GM19452 (cell line): ENCODE results near the gene CD9.

ENCODE experiments used
- ATAC-seq: cut with Tn5 transposase; IDR thresholded peaks from one replicate; pipeline ENCODE4 v1.9.1; 2021; ENCODE audit not compliant: unreplicated experiment

Gene CD9

GRCh38 chr12:6216581-6216980, 16.4 kb downstream of the CD9 start:
- no peak for ATAC-seq

DNA sequence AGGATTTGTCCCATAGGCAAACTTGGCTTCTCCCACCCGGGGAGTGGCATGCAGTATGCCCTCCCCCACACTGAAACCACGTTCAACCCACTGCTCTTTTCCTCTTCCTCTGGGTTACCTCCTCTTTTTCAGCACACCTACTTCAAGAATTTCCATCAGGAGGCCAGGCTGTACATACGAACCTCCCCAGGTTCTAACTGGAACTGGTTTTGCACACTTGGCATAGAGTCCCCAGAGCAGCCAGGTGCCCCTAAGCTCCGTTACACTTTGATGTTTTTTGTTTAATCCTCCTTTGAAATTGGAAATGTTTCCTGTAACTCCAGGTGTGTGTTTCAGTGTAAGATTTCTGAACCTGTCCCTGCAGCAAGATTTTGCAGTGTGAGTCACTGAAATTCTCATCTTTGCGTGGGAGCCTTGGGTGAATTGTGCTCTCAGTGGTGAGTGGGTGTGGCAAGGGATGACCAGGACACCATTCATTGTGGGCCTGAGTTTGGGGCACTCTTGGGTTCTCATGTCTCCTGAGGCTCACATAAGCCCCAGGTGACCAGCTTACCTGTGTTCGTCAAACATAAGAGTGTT, 18.2 kb downstream of the CD9 start:
- no peak for ATAC-seq

DNA sequence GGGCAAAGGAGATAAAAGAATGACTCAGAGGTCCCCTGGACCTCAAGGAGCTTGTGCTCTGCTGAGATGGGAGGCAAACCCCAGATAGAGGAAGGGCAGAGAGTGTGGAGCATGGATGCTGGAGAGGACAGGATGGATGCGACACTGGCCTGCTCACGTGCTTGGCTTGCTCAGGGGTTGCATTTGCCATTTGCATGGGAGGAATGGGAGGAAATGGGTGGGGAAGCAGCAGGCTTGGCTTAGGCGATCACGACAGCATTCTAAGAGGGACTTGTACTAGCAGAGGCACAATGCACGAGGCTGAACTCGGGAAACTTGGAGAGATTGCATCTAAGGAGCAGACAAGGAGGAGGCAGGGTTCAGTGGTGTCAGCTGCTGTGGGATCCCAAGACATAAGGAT, 19.8 kb downstream of the CD9 start:
- ATAC-seq, result no peak

- ATAC-seq, result no peak
These were observed 20.9 kb downstream of the CD9 start for GRCh38 chr12:6221146-6221545.

DNA sequence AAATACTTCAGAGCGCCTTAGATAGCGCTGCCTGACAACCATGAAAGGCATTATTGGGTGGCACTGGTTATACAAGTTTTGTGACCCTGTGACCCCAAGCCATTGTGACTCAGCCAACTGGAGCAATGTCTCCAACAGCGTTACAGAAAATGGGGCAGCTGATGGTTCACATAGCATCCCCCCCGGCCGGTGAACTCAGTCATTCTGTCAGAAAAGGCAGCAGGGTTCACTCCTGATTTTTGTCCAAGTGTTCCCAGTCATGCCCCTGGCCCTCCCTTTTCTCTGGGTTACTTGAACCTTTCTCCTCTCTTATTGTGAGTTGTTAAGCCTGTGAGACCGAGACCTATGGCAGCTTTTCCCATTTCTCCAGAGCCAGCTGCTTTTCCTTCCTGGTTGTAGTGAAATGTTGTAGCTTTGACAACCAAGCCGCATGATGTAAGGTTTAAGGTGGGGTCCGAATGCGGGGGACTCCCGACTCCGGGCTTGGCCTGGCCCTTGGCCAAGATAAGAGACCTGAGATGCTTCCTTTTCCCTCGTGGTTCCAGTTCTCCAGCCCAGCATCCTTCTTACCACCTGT, 22.0 kb downstream of the CD9 start:
- no peak for ATAC-seq

DNA sequence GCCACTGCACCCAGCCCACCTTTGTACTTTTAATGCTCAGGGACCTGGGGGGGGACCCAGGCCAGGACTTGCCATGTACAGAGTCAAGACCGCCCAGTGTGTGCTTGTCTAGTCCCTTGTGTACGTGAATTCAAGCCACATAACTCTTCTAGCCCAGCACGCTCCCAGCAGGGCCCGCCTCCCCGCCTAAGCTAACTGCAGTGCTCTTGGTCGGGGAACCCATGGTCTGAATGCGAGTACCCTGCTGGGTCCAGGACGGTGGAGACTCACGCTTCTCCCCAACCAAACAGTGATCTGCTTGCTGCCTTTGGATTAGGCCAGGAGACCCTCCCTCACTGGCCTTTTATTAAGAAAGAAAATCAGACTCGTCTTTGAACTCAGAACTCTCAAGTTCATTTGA, 23.3 kb downstream of the CD9 start:
- ATAC-seq, result no peak

DNA sequence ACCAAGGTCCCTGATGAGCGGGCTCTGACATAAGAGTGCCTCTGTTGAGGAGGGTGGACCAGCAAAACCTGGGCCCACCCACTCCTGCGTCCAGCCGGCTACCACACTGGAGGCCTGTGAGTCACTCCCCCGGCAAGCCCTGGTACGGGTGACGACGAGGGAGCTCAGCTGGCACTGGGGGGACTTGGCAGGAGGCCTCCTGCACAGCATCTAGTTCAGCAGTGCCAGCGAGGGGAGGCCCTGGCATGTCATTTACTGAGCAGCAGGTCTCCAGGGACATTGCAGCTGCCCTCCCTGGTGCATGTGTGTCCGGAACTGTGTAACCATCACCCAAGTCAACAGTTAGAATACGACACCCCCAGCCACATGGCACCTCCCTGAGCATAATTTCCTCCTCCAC, 24.4 kb downstream of the CD9 start:
- no peak for ATAC-seq

DNA sequence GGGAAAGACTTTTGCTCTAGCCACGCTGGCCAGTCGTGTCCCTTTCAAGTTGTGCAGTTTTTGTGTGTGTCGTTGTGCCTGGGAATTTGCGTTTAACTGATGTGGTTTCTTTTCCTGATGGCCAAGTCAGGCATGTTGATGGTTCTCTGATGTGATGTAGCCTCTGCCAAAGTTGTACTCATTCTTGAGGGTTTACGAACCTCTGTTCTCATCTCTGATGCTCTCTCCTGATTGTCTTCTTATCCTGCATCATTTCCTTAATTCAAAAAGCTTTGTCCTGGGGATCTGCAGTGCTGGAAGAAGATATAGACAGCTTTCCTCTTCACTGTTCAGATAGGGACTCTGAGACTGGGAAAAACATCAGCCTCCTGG, 25.4 kb downstream of the CD9 start:
- no peak for ATAC-seq

- no peak for ATAC-seq
These were observed 25.9 kb downstream of the CD9 start for GRCh38 chr12:6226002-6226678.

GRCh38 chr12:6226679-6227051, 26.5 kb downstream of the CD9 start:
- no peak for ATAC-seq

- ATAC-seq, result no peak
These were observed 28.5 kb downstream of the CD9 start for GRCh38 chr12:6228535-6229223.

DNA sequence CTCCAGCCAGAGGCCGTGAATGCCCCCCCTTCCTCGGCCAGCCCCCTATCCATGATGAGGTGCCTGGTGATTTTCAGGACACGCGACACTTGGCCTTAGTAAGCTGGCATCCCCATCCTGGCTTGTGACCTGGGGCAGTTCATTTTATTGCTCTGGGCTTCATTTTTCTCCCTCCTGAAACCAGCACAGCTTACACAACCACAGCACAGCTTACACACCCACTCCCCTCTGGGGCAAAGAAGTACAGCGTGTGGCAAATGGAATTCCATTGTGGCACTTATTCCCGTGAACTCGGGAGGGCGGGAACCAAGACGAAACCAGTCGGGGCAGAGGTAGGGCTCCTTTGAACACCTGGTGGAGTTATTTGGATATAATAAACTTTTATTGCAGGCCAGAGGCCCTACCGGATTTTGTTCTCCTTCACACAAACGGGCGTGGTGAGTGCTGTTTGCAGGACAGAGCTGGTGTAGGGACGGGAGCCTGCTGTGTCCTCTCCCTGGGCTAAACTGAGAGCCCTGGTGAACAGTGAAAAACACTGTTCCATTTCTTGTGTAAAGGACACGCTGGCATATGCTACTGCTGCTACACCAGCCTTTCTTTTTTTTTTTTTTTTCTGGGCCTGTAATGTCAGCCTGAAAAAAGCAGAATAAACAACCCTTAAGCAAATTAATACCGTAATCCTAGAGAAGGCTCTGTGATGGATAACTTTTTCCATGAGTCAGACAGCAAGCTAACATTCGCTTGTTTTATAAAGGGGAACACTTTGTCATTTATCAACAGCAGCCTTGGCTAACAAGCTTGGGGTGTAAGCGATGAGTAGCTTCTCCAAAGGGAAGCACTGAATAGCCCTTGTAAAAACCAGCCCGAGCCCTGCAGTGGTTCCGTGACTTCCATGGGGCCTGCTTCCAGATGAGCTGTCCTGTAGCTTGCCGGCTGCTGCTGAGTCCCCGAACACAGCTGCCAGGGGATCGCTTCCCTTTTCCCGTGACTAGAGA, 29.3 kb downstream of the CD9 start:
- no peak for ATAC-seq

- peak; percentile 85 for ATAC-seq
These were observed 30.3 kb downstream of the CD9 start for GRCh38 chr12:6230321-6231110.

- no peak for ATAC-seq
These were observed 31.4 kb downstream of the CD9 start for GRCh38 chr12:6231359-6232268.

- no peak for ATAC-seq
These were observed 33.1 kb downstream of the CD9 start for GRCh38 chr12:6233121-6233971.

DNA sequence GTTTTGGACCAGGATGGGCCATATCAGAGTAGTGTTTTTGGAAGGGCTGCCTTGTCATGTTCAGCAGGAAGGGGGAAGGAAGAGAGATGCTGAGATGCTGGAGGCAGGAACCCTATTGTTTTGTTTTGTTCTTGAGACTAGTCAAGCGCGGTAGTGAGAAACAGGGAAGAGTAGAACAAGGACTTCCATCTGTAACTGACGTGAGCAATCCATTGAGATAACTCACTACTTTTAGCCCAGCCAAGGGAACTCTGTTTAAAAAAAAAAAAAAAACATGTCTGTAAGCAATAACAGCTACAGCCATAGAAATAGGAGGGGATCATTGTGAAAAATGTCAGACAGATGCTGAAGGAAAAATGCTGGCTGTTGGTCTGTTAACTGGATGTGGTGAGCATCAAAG, 34.0 kb downstream of the CD9 start:
- no peak for ATAC-seq

- ATAC-seq, result no peak
These were observed 34.7 kb downstream of the CD9 start for GRCh38 chr12:6234906-6235305.

DNA sequence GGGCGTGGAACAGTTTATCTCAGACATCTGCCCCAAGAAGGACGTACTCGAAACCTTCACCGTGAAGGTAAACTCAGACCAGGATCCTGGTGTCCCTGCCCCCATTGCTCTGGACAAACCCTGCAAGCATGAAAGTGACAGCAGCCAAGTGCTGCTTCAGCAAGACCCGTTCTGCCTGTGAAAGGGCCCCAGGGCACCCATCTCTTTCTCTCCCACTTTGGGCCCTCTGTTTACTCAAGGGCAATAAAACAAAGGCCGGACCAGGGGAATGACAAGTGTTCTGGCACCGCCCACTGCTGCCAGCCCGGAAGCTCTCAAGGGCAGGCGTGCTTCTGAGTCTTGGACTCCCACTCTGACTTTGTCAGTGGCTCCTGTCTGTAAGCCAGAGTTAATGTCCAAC, 35.3 kb downstream of the CD9 start:
- no peak for ATAC-seq
